CD4-positive, alpha-beta T cell treated with Interleukin-15 for 1 hour (primary cell): ENCODE data around the gene MCM8.
"Not testable (repeated sequence)": the region's sequence is repeated elsewhere in the genome, so short reads cannot be mapped to it uniquely, and the experiment has no call there.

Experiments used
- DNase-seq: peaks from one replicate; pipeline ENCODE4 v3.0.0-alpha.2; 2020

MCM8 gene

DNA sequence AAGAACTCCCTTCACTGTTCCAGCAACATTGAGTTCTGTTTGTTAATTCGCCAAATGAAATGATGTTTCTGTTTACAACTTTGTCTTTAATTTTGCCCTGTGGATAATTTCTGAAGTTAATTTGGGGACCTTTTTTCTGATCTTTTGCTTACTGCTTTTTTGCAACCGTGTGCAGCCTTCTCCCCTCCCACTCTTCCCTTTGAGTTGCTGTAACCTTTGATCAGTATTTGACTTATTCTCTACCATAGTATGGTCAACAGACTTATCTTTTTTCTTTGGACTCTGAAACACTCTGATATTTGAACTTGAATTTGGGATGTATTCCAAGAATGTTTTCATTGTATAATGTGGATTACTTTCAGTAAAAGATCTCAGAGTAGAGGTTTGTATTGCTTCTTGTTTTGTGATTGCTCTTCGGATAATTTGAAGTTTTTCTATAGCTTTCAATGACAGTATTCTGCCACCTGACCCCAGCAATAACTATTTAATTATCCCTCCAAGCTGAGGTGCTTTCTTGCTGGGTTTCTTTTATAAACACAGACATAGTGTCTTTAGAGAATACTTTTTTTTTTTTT lies 57.2 kb downstream of the MCM8 start:
- DNase-seq: no peak

DNA sequence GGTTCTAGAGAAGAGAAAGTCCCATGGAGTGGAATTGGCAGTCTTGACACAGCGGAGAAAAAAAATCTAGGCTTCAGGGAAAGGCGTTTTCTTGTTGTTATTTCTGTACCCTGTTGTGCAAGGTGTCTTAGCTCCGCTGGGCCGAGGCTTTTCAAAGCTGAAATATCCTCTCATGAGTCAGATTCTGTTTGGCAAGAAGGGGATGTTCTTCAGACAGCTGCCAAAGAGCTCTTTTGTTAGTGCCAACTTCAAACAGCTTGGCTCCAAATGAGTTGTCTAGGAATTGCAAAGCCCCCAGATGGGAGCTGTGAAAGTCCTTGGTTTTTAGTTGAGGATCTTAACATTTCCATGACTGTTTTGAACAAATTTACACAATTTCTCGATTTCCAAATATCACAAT lies 57.8 kb downstream of the MCM8 start:
- peak; percentile 50 for DNase-seq

DNA sequence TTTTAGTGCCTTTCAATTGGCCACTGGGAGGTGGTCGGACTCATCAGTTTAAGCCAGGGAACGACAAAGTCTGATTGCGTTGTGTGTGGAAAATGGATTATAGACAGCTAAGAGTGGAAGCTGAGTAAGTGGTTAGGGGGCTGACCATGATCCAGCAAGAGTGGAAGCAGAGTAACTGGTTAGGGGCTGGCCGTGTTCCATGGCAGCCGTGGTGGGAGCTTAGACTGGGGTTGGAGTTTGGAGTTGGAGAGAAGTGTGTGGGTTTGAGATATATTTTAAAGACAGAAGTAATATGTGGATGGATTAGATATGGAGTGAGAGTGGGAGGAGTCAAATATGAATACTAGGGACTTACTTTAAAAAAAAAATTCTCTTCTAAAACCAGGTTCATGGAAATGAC lies 61.7 kb downstream of the MCM8 start:
- DNase-seq: no peak

DNA sequence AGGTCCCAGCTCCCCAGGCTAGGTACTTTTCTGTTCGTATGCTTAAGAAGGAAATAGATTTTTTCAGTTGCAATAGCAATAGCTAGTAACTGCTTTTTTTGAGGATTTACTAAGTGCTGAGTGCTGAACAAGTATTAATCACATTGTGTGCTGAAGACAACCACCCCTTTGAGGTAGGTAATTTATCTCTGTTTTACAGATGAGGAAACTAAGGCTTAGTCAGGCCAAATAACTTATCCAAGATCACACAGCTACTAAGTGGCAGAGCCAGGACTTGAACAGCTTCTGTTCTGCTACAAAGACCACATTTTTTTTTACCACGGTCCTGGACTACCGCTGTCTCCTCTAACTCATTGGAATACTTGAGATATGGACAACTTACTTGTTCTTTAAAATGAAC lies 63.6 kb downstream of the MCM8 start:
- no peak for DNase-seq

DNA sequence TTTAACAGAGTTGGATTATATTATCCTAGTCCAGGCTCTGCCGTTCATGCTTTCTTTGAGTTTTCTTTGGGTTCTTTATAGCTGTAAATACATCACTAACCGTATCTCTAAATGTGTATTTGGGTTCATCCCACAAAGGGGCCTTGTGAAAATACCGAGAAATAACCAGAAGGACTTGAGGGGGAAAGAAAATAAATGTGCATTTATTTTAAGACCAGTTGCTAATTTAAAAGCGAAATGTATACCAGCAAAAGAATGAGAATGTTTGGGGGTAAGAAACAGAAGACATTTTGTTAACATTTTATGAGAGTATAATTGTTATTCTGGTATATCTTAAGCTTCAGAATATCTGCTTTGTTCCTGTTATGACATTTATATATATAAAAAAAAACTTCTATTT lies 64.5 kb downstream of the MCM8 start:
- DNase-seq: no peak

DNA sequence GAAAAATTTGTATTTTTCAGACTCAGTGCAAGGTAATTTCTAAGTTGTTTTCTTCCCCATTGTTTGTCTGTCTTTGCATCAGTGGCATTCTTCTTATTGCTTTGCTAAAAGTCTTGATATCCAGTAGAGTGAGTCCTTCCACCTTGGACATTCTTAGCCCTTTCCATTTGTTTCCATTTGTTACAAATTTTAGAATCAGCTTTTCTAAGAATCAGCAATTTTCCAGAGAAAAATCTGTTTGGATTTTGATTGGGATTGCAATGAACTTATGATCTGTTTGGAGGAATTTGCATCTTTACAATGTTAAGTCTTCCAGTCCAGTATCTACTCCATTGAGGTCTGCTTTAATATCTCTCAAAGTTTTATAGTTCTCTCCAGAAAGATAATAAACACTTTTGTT lies 67.0 kb downstream of the MCM8 start:
- no peak for DNase-seq

DNA sequence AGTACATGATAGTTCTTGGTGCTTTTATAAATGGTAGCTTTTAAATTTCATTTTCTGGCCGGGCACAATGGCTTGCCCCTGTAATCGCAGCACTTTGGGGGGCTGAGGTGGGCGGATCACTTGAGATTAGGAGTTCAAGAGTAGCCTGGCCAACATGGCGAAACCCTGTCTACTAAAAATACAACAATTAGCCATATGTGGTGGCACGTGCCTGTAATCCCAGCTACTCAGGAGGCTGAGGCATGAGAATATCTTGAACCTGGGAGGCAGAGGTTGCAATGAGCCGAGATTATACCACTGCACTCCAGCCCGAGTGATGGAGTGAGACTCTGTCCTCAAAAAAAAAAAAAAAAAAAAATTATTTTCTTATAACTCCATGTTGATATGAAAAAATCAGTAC lies 67.4 kb downstream of the MCM8 start:
- no peak for DNase-seq

DNA sequence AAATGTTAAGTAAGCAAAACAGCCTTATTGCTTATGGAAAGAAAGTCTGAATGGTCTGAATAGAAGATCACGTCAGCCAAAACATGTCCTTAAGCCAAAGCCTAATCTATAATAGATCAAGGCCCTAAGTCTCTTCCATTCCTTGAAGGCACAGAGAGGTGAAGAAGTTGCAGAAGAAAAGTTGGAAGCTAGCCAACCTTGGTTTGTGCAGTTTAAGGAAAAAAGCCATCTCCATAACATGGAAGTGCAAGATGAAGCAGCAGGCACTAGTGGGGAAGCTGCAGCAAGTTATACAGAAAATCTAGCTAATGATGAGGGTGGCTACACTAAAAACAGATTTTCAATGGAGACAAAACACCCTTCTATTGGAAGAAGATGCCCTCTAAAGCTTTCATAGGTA lies 74.3 kb downstream of the MCM8 start:
- no peak for DNase-seq

DNA sequence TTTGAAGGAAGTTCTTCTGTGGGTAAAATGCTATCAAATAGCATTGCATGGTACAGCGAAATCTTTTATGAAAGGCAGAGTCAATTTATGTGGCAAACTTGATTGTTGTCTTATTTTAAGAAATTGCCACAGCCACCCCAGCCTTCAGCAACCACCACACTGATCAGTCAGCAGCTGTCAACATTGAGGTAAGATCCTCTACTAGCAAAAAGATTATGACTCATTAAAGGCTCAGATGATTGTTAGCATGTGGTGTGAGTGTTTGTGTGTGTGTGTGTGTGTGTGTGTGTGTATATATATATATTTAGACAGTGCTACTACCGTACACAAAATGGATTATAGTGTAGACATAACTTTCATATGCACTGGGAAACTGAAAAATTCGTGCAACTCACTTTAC lies 75.6 kb downstream of the MCM8 start:
- DNase-seq: no peak

DNA sequence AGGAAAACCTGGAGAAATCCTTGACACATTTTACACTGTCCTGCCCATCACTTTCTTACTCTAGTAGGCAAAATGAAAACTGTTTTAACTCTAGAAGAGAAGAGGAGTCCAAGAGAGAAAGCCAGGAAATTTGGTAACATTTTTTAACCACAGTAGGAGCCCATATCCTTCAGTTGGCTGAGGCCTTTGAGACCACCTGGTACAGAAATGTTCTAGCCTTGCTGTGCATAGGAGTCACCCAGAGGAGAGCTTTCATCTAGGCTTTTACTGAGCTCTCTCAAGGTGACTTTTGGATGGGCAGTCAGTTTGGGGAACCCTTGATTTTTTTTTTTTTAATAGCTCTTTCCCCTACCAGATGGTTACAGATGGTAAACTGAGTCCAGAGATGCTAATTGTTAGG lies 78.4 kb downstream of the MCM8 start:
- DNase-seq: no peak

DNA sequence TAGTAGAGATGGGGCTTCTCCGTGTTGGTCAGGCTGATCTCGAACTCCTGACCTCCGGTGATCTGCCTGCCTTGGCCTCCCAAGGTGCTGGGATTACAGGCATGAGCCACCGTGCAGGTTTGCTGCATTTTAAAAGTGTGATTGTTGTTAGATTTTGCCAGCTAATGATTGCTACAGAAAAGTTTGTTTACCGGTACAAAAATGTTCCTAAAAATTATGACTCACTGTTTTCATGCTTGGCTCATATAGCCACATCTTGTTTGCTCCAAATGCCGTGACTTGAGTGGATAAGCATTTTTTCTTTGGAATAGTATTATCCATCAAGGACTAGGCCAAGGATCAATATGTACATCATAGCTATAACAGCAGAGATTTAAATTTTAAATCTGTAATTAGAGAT lies 79.1 kb downstream of the MCM8 start:
- no peak for DNase-seq

DNA sequence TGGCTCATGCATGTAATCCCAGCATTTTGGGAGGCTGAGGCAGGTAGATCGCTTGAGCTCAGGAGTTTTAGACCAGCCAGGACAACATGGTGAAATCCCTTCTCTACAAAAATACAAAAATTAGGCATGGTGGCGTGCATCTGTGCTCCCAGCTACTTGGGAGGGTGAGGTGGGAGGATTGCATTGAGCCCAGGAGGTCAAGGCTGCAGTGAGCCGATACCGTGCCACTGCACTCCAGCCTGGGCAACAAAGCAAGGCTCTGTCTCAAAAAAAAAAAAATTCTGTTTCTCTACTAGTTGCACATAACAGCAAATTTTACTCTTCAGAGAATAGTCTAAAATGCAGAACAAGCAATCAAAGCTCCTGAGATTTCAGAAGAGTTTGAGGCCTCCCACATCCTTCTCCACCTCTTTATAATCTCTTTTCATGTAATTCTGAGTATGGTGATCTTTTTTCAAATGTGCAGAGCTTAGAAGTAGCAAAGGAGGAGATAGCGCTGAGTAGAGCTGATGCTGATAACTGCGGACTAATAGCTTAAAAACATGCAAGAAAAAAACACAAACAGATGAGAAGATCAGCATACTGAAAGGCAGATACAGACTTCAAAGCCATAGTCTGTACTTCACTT lies 80.1 kb downstream of the MCM8 start:
- no peak for DNase-seq

DNA sequence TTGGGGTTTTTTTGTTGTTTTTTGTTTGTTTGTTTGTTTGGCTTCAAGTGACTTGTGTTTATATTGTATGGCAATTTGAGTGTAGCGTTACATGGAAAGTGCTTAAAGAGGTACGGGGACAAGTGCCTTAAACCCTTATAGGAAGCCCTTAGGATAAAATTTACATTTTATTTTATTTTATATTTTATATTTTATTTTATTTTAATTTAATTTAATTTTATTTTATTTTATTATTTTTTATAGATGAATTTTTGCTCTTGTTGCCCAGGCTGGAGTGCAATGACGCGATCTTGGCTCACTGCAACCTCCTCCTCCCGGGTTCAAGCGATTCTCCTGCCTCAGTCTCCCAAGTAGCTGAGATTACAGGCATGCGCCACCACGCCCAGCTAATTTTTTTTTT lies 82.5 kb downstream of the MCM8 start:
- DNase-seq: not testable (repeated sequence)

DNA sequence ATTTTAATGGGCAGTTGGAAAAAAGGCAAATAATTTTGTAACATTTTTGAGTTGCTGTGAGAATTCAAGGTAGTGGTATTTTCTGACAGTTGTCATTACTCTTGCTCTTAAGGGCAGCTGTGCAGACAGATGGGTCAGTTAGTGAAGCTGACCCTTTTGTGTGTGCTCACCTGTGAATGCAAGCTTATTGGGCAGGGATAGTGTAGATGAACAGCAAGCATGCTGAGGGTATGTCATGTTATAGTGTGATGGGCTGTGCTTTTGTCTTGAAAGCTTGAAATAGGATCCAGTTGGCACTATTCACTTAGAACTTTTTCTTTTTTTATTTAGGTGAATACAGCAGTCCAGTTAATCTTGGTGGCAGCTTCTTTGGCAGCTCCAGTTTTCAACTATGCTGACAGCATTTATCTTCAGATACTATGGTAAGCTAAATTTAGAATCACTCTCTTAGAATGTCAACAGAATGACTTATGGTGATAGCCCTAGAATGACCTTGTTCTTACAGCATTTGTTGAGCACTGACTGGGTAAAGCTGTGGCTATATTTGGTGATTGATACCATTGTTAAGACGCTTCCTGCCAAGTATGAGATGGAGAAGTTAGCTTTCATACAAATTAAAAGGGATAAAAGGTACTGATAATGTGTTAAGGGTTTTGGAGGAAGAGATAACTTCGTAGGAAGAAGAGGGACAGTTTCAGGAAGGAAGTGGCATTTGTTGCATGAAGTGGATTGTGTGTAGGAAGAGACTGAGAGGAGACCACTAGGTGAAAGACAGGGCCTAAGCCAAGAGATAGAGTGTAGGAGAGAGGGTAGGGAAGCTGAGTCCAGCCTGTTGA lies 83.9 kb downstream of the MCM8 start:
- no peak for DNase-seq

DNA sequence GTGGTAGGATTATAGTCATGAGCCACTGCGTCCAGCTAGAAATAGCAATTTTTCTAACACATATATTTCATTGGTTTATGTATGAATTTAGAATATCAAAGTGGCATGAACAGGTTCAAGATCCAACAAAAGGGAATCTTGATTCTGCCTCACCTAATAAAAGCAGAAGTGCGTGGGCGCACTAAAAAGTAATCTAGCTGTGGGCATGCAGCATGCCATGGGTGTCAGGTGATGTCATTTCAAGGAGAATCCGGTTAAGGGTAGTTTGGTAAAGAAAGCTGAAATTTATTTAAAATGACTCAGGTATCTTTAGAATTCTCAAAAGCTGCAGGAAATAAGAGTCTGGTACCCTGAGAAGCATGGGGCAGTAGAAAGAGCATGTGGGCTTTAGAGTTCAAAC lies 85.8 kb downstream of the MCM8 start:
- DNase-seq: no peak

DNA sequence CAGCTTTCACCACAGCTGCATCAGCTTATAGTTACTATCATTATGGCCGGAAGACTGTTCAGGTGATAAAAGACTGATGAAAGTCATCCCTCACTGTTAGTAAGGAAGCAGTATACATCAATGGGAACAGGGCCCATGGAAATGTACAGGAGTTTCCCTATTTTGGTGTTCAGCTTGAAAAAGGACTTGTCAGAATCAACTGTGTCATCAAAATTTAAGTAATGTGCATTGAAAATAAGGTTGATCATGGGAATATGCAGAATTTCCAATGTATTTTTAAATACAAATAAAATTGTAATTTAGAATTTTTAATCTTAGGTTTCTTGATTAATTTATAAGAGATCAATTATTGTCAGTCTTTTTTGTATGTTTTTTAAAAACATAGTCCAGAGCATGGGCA lies 86.6 kb downstream of the MCM8 start:
- no peak for DNase-seq

DNA sequence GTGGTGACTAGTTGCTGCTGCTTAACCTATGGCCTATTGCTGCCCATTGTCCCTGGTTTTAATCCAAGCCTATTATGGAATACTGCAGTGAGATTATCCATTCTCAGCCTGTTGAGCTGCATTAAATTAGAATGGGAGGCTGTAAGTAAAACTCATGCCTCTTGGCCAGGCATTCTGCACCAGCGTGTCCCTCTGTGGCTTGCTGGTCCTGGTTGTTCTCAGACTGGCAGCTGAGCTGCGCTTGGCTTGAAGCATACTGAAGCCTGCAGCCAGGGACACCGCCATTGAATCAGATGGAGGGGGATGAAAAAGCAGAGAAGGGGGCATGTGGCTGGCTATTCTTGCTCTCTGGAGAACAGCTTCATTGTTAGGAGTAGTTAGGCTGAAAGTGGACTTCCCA lies 87.8 kb downstream of the MCM8 start:
- DNase-seq: no peak

DNA sequence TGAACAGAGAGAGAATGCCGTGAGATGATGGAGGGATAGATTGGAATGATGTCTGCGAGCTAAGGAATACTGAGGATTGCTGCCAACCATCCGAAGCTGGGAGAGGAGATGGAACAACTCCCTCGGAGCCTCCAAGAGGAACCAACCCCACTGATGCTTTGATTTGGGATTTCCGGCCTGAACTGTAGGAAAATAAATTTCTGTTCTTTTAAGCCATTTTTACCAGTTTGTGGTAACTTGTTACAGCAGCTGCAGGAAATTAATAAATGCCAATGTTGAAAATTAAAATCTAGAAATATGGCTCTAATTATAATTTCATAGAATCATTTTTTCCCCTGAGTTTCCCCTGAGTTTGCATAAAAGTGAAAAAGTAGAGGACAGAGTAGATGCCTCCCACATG lies 89.3 kb downstream of the MCM8 start:
- no peak for DNase-seq

DNA sequence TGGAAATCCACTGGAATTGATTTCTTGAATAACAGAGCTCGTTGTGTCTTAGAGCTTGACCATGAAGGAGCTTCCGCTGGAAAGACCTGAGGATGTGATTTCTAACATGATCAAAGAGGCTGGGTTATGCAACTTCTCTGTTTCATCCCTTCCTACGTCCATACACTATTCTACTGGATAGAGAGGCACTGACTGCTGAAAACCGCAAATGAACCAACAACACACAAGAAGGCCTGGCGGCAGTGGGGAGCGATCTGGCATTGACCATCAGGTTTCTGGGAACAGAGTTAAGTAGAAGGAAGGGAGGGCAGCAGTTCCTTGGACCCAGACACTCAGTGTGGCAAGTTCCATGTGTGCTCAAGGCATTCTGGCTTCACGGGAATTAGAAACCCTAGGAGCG lies 90.1 kb downstream of the MCM8 start:
- DNase-seq: no peak

DNA sequence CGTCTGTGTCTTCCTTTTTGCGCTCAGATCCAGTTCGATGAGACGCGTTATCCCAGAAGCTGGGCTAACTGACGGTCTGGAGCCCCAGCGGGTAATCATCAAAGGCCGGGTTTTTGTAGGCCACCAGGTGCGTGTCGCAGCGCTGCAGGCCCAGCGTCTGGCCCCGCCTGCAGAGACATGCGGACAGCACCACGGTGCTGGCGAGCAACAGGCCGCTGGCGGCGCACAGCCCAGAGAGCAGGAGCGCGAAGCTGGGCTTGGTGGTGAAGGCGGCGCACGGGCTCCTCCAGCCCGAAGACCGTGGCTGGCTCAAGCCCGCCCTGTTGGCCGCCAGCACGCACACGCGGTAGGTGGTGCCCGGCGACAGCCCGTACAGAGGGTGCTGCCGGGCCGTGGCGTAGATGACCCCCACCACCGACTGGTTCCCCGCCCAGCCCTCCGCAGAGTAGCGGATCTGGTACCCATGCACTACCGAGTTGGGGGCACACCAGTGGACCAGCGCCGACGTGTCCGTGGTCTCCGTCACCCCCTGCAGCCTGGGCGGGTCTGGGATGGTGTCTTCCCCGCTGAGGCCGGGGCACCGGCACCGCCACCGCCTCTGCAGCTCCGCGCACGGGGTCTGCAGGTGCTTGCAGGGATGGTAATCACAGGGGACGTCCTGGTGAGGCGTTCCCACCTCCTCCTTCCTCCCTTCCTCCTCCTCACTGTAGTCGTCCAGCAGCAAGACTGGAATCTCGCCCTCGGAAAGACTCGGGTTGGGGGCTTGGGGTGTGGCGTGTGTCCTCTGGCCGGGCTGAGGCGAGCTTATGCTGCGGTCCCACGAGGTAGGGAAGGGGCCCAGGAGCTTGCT lies 90.7 kb downstream of the MCM8 start:
- no peak for DNase-seq

DNA sequence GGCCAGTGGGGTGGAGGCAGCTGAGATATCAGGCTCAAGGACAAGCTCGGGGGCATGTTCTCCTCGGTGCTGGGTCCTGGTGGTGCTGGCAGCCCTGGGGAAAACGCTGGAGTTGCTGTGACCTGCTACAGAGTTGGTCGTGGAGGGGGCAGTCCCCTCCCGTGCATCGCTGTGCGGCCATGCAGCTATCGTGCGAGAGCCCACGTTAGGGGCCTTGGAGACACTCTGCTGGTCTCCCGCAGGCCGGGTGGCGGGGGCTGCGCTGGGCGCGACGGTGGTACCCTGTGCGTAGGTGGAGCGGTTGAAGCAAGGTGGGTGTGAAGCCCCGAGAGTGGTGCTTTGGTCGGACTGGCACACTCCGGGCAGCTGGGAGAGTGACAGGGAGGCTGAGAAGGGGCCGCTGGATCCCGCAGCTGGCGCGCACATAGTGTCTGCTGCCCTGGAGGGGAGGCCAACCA lies 91.4 kb downstream of the MCM8 start:
- no peak for DNase-seq

DNA sequence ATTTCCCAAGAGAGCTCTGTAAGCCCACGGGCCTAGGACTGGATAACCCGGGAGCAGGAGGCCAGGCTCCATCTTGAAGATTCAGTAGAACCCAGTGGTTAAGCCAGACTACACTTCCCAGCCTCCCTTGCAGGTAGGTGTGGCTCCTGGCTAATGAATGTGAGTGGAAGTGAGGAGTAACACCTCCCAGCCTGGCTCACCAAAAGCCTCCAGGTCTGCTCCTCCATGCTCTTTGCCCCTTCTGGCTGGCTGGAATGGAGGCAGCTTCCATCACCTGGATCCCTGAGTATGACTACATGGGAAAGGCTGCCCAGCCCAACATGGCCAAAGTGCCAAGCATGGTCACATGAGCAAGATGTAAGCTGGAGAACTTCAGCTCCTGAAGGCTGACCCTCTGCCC lies 93.7 kb downstream of the MCM8 start:
- DNase-seq: no peak

DNA sequence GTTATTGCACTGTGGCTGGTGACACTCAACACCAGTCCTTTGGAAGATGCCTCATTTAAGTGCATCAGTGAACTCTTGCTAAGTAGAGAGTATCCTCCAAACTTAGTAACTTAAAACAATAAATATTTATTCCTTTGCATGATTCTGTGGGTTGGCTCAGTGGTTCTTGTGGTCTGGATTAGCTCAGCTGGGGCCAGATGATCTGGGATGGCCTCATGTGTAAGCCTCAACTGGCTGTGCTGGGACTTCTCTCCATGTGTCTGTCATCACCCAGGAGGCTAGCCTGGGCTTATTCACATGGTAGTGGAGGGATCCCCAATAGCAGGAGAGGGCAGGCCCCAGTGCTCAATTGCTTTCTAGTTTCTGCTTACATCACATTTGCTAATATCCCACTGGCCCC lies 95.1 kb downstream of the MCM8 start:
- DNase-seq: no peak

DNA sequence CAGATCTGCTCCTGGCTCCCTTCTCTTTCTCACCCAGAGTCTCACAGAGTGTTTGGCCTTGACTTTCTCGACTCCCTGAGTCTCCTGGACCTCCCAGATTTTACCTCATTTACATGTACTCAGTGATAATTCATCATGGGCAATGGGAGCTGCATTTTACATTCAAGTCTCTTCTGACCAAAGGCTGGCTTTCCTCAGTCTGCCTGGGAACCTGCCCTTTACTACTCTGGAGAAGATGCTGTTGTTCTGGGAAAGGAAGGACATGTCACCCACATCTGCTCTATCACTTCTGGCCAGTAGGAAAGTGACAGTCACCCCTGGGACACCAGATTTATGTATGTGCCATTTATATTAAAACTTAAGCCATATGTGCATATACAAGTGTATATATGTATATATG lies 96.0 kb downstream of the MCM8 start:
- DNase-seq: no peak
